ENCODE data around the gene FAM163B.

GRCh38 chr9:133529874-133530273 lies 79.3 kb downstream of the FAM163B start:
- TF ChIP-seq CTCF (IDR thresholded peaks at IDR 0.05; ENCODE audit: poor library complexity), result no peak
- TF ChIP-seq EZH2 (IDR thresholded peaks at IDR 0.05; ENCODE audit: borderline replicate concordance), result no peak
- no peak for TF ChIP-seq EZH2phosphoT487 (IDR thresholded peaks at IDR 0.05; ENCODE audit: low read depth, severe bottlenecking, unreplicated experiment)

All from hepatocyte (in vitro differentiated cells).